Erythroblast (primary cell): ENCODE data around the gene PARD3.
"Not testable (repeated sequence)": the region's sequence is repeated elsewhere in the genome, so short reads cannot be mapped to it uniquely, and the experiment has no call there.

Experiments
- DNase-seq, 2 experiments: peaks; one replicate each; lab custom pipeline; 2025; lab: John Stamatoyannopoulos, UW
- GATA1 ChIP-seq: IDR thresholded peaks from 2 replicates; pipeline ENCODE4 v1.6.1; 2011; ENCODE audit warnings: low read depth, mild to moderate bottlenecking, control low read depth, low read length, moderate library complexity
- POLR2A ChIP-seq: IDR thresholded peaks from 2 replicates; pipeline ENCODE4 v1.6.1; 2011; ENCODE audit warnings: mild to moderate bottlenecking, low read length

Gene PARD3

GRCh38 chr10:34473174-34474008 lies 341.7 kb downstream of the PARD3 start:
- TF ChIP-seq GATA1 (no peak), POLR2A (no peak)
- DNase-seq, result no peak

DNA sequence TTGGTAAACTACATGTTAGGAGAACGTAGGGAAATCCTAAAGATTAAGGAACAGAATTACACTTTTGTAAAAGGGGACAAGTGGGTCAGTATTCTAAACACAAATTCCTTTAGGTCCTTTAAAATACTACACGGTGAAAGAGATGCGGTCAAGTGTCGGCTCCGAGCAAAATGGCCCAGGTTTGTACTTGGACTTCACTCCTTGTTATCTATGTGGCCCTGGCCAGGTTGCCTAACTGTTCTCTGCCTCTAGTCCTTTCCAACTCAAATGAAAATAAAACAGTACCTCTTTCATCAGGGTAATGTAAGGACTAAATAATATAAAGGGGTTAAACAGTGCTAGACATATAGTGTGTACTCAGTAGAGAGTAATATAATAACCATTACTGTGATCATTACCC lies 344.8 kb downstream of the PARD3 start:
- no peak for TF ChIP-seq POLR2A
- no peak for TF ChIP-seq GATA1

GRCh38 chr10:34469446-34469845 lies 345.6 kb downstream of the PARD3 start:
- DNase-seq, result no peak

More for the DNA sequence above, 344.8 kb downstream of the PARD3 start:
- DNase-seq, result no peak

GRCh38 chr10:34467902-34468301 lies 347.2 kb downstream of the PARD3 start:
- DNase-seq, result no peak

More at GRCh38 chr10:34469446-34469845, 345.6 kb downstream of the PARD3 start:
- TF ChIP-seq GATA1, result no peak
- no peak for TF ChIP-seq POLR2A

DNA sequence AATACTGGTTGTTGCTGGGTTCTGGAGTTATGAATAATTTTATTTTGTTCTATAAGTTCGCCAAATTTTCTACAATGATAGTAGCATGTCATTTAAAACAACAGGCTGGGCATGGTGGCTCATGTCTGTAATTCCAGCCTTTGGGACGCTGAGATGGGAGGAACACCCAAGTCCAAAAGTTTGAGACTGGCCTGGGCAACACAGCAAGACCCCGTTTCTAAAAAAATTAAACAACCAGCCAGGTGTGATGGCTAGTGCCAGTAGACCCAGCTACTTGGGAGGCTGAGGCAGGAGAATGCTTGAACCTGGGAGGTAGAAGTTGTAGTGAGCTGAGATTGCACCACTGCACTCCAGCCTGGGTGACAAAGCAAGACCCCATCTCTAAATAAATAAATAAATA lies 347.7 kb downstream of the PARD3 start:
- DNase-seq, result no peak
- no peak for TF ChIP-seq GATA1
- TF ChIP-seq POLR2A, result no peak

More at GRCh38 chr10:34467902-34468301, 347.2 kb downstream of the PARD3 start:
- TF ChIP-seq GATA1 (no peak), POLR2A (no peak)

DNA sequence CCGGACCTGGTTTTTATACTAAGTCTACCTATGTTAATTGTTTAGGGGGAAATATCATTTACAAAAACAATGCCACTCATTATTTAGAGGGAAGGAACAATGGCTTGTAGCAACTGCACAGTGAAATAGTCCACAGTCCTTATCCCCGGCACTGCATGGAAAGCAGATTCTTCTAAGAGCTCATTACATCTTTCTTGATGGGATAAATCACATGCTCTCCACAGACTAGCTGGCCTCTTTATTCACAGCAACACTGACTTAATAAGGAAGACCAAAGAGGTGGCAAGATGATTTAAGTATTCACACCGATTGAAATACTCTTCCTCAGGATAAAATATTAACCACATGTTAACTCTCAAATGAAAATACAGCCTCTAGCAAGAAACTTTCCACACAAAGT lies 349.4 kb downstream of the PARD3 start:
- no peak for DNase-seq

DNA sequence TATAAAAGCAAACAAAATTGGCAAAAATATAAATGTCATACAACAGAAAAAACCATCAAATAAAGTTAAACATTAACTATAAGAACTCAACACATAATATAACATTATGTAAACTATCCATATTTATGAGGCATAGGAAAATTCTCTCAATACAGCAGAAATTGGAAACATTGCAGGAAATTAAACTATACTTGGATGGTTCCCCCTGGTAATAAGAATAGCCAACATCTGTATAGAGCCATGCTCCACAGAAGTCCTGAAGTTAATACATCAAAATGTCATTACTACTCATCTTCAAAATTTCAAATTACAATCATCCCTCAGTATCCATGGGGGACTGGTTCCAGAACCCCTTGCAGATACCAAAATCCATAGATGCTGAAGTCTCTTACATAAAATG lies 350.5 kb downstream of the PARD3 start:
- DNase-seq, result no peak
- TF ChIP-seq GATA1 (no peak), POLR2A (no peak)

More for the DNA sequence above, 349.4 kb downstream of the PARD3 start:
- TF ChIP-seq GATA1 (no peak), POLR2A (no peak)

GRCh38 chr10:34464000-34464399 lies 351.1 kb downstream of the PARD3 start:
- DNase-seq, result no peak
- TF ChIP-seq GATA1 (no peak), POLR2A (no peak)

- no peak for DNase-seq
- TF ChIP-seq GATA1, result no peak
- no peak for TF ChIP-seq POLR2A
Observed at GRCh38 chr10:34462993-34463392, 352.1 kb downstream of the PARD3 start.

DNA sequence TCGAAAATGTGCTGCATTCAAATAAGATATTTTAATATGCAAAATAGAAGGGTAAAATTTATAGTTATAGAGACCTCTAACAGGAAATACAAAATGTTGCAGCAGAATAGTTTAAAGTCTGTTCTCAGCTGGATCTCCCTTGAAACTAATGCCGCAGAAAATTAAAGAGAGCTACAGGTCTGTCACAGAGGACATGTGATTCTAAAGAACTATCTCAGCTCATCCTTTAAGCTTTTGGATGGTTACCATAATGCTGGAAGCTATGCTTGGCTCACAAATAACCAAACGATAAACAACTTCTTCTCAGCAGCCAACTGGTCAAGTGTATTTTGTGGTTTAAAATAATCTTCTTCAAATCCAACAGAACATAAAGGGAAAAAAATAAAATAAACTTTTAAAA lies 353.0 kb downstream of the PARD3 start:
- no peak for DNase-seq
- TF ChIP-seq GATA1 (no peak), POLR2A (no peak)

GRCh38 chr10:34454590-34455261 lies 360.4 kb downstream of the PARD3 start:
- peak; percentile 13 to 22 for DNase-seq
- TF ChIP-seq POLR2A, result no peak
- TF ChIP-seq GATA1, result no peak

DNA sequence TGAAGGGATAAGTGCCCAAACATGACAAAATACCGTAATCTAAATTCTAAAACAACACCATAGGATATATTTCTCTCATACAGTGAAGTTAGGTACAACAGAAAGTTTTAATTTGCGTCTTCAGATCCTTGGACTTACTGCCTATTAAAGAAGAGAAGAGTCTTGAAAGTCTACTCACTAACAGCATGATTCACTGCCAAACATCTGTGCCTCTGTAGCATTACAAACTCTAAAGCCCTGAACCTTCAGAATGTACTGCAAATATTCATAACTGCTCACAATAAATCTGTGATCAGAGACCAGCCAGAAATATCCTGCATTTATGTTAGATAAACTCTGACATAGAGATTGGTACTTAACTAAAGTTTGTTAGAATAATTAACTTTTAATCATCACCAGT lies 365.3 kb downstream of the PARD3 start:
- no peak for TF ChIP-seq POLR2A
- no peak for TF ChIP-seq GATA1

GRCh38 chr10:34446049-34446448 lies 369.0 kb downstream of the PARD3 start:
- DNase-seq, result no peak
- TF ChIP-seq GATA1, result no peak
- no peak for TF ChIP-seq POLR2A

More for the DNA sequence above, 365.3 kb downstream of the PARD3 start:
- no peak for DNase-seq

DNA sequence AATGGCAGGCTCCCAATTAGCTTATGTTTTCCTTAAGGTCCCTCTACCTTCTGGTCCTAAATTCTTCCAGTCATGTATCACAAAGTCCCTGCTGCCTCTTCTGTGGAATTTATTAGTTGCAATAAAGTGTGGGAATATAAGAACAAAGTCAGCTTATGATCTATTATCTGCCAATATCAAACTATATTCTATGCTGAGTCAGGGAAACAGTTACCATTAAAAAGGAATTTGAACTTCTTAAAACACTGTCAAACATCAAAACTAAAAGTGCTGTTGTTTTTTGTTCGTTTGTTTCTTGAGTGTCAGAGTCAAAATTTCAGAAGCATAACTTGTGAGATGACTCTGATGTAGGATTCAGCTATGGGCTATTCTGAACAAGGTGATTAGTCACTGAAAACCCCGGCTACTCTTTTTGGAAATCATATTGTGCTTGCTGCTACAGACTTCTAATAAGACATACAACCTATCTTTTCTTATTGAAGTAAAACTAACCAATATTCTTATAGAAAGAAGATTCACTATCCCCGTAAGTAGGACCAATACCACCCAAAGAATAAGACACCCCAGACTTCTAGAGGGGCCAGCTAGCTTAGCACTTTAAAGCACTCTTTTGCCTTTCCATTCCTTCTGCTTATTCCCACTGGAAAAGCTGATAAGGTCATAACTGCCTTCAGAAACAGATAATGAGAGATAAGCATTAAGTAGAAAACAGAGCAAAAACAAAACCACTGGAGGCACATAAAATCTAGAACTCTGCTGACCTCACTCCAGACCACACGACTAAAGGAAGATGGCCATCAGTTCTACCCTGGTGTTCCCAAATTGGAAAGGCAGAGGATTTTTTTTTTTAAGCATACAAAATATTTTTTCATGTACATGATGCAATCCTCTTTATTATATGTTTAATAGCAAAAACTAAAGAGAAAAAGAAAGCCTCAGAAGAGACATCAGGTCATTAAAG lies 370.6 kb downstream of the PARD3 start:
- DNase-seq, result no peak
- TF ChIP-seq POLR2A (no peak), GATA1 (no peak)

- DNase-seq, result not testable (repeated sequence)
Observed at GRCh38 chr10:34439386-34439785, 375.7 kb downstream of the PARD3 start.
